Measurements from ENCODE around the gene CACNB1.

DNA sequence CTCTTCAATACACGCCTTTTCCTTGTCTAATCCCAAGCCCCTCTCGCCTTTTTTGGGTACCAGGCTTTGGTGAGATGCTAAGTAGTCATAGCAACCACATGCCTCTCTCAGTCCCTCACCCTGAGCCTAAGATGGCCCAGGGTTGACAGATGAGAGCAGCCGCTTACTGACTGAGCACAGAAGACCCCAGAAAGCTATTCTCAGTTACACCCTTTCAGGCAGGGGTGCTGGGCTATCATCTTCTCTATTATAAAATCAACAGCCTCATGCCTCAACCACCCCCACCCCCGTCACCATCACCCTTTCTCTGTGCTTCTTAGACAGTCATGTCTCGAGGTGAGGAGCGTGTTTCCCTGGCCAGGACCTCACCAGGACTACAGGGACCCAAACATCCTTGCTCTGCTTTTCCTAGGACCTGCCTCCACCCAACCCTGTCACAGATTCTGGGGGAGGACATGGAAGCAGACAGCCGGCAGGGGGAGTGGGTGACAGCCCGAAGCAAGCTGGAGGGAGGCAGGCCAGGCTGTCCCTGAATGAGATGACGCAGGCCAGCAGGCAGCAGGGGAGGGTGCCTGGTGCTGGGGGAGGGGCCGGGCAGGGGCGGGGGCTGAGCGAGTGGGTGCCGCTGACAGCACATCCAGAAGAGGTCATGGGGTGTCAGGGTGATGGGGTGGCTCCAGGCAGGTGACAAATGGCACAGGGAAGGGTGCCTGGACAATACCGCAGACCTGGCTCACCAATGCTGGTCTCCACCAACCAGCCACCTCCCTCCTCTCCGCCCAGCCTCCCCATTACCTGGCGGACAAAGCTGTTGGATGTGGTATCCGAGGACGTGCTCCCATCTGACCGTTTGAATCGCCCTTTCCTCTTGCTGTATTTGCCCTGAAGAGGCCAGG, 3.1 kb downstream of the CACNB1 start:
- TF ChIP-seq YY1 (IDR thresholded peaks at IDR 0.05; ENCODE audit: low read depth) (no peak), NFIC (IDR thresholded peaks at IDR 0.05) (no peak), TCF12 (IDR thresholded peaks at IDR 0.05; ENCODE audit: low read depth) (no peak), TEAD4 (IDR thresholded peaks at IDR 0.05) (no peak), CEBPB (IDR thresholded peaks at IDR 0.05) (no peak), RAD21 (IDR thresholded peaks at IDR 0.05; ENCODE audit: low read depth) (no peak), ZBTB7A (IDR thresholded peaks at IDR 0.05; ENCODE audit: low read depth) (no peak)
- TF ChIP-seq, protein P1, sequence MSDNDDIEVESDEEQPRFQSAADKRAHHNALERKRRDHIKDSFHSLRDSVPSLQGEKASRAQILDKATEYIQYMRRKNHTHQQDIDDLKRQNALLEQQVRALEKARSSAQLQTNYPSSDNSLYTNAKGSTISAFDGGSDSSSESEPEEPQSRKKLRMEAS (IDR thresholded peaks at IDR 0.05) = no peak
- TF ChIP-seq, protein P2, sequence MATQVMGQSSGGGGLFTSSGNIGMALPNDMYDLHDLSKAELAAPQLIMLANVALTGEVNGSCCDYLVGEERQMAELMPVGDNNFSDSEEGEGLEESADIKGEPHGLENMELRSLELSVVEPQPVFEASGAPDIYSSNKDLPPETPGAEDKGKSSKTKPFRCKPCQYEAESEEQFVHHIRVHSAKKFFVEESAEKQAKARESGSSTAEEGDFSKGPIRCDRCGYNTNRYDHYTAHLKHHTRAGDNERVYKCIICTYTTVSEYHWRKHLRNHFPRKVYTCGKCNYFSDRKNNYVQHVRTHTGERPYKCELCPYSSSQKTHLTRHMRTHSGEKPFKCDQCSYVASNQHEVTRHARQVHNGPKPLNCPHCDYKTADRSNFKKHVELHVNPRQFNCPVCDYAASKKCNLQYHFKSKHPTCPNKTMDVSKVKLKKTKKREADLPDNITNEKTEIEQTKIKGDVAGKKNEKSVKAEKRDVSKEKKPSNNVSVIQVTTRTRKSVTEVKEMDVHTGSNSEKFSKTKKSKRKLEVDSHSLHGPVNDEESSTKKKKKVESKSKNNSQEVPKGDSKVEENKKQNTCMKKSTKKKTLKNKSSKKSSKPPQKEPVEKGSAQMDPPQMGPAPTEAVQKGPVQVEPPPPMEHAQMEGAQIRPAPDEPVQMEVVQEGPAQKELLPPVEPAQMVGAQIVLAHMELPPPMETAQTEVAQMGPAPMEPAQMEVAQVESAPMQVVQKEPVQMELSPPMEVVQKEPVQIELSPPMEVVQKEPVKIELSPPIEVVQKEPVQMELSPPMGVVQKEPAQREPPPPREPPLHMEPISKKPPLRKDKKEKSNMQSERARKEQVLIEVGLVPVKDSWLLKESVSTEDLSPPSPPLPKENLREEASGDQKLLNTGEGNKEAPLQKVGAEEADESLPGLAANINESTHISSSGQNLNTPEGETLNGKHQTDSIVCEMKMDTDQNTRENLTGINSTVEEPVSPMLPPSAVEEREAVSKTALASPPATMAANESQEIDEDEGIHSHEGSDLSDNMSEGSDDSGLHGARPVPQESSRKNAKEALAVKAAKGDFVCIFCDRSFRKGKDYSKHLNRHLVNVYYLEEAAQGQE (IDR thresholded peaks at IDR 0.05; ENCODE audit: low read depth) = no peak
